GM19043 (cell line): ENCODE data around the gene ZNF554.

Experiments used
- ATAC-seq: cut with Tn5 transposase; IDR thresholded peaks from one replicate; pipeline ENCODE4 v1.9.1; 2021; ENCODE audit warnings: low read depth; ENCODE audit not compliant: unreplicated experiment

Gene ZNF554

GRCh38 chr19:2823646-2824045 lies 4.0 kb downstream of the ZNF554 start:
- ATAC-seq: no peak

GRCh38 chr19:2824129-2824528 lies 4.5 kb downstream of the ZNF554 start:
- ATAC-seq: no peak

- ATAC-seq: no peak
These were observed 7.4 kb downstream of the ZNF554 start for GRCh38 chr19:2827022-2827421.

GRCh38 chr19:2827840-2828489 lies 8.3 kb downstream of the ZNF554 start:
- ATAC-seq: no peak

- no peak for ATAC-seq
These were observed 14.7 kb downstream of the ZNF554 start for GRCh38 chr19:2834294-2834871.

- ATAC-seq: no peak
These were observed 17.8 kb downstream of the ZNF554 start for GRCh38 chr19:2837430-2837829.

- peak; percentile 93 for ATAC-seq
These were observed 21.4 kb downstream of the ZNF554 start, which contains the start of gene ZNF555 for GRCh38 chr19:2840794-2841791. Gene ZNF555 (plus strand): TSS chr19:2841475. CDS start chr19:2841573, 98 bp downstream.

GRCh38 chr19:2841855-2842574 lies 22.3 kb downstream of the ZNF554 start:
- no peak for ATAC-seq

- ATAC-seq: no peak
These were observed 25.4 kb downstream of the ZNF554 start for GRCh38 chr19:2845107-2845506.

- no peak for ATAC-seq
These were observed 26.7 kb downstream of the ZNF554 start for GRCh38 chr19:2846180-2846894.

- no peak for ATAC-seq
These were observed 27.8 kb downstream of the ZNF554 start for GRCh38 chr19:2847507-2847906.

- ATAC-seq: no peak
These were observed 28.9 kb downstream of the ZNF554 start for GRCh38 chr19:2848616-2849015.

- ATAC-seq: no peak
These were observed 30.7 kb downstream of the ZNF554 start for GRCh38 chr19:2850256-2850925.

GRCh38 chr19:2852598-2852997 lies 32.9 kb downstream of the ZNF554 start:
- ATAC-seq: no peak

- ATAC-seq: no peak
These were observed 33.4 kb downstream of the ZNF554 start for GRCh38 chr19:2853015-2853606.

GRCh38 chr19:2854849-2855248 lies 35.2 kb downstream of the ZNF554 start:
- no peak for ATAC-seq

- no peak for ATAC-seq
These were observed 36.9 kb downstream of the ZNF554 start for GRCh38 chr19:2856457-2857050.

- ATAC-seq: no peak
These were observed 39.2 kb downstream of the ZNF554 start for GRCh38 chr19:2858864-2859263.

GRCh38 chr19:2863816-2864215 lies 44.1 kb downstream of the ZNF554 start:
- ATAC-seq: no peak
